ENCODE measurements around the gene EIF3I. TPM values are rescaled to one million over a fixed set of nuclear protein-coding genes. Genes with fewer than 3 reads are reported as not detected.

Gene EIF3I
- total and polyA plus RNA-seq, 2 of the 13 experiments (the other 11 are each of a cell fraction or from before 2014, with no cell fraction given) = 210 to 223 TPM

- TF ChIP-seq MNT (IDR thresholded peaks at IDR 0.05) = no peak
- no peak for TF ChIP-seq ZNF713 (CRISPR knock-in tag; IDR thresholded peaks at IDR 0.05)
- TF ChIP-seq ZKSCAN1 (IDR thresholded peaks at IDR 0.05; ENCODE audit: low read length) = peak; percentile 54; the same call in 1 of the 2 replicates
- no peak for TF ChIP-seq GATAD2A (CRISPR knock-in tag; IDR thresholded peaks at IDR 0.05)
- no peak for TF ChIP-seq GATA4 (IDR thresholded peaks at IDR 0.05; ENCODE audit: borderline replicate concordance, low read depth)
- TF ChIP-seq CREBL2 (CRISPR knock-in tag; IDR thresholded peaks at IDR 0.05; ENCODE audit: borderline replicate concordance) = no peak
- no peak for TF ChIP-seq KDM5A (IDR thresholded peaks at IDR 0.05; ENCODE audit: borderline replicate concordance, low read length)
- peak; percentile 42; the same call in 1 of the 2 replicates for TF ChIP-seq RXRB (CRISPR knock-in tag; IDR thresholded peaks at IDR 0.05; ENCODE audit: borderline replicate concordance)
- no peak for TF ChIP-seq ATF6 (CRISPR knock-in tag; conservative IDR thresholded peaks at IDR 0.05)
- no peak for TF ChIP-seq CEBPB (IDR thresholded peaks at IDR 0.05; ENCODE audit: borderline replicate concordance, low read depth, low read length)
- TF ChIP-seq ZNF549 (CRISPR knock-in tag; IDR thresholded peaks at IDR 0.05) = no peak
- TF ChIP-seq HMGXB4 (CRISPR knock-in tag; IDR thresholded peaks at IDR 0.05; ENCODE audit: borderline replicate concordance in 1 of 2, low read depth in 1 of 2) = peak; percentile 66 to 85; a peak in 3 of 4 replicates
- no peak for TF ChIP-seq JUND (CRISPR knock-in tag; IDR thresholded peaks at IDR 0.05)
- TF ChIP-seq LBX2 (CRISPR knock-in tag; IDR thresholded peaks at IDR 0.05; ENCODE audit: borderline replicate concordance) = no peak
- no peak for TF ChIP-seq HNRNPUL1 (IDR thresholded peaks at IDR 0.05; ENCODE audit: low read depth, low read length)
- TF ChIP-seq SPEN (CRISPR knock-in tag; IDR thresholded peaks at IDR 0.05; ENCODE audit: low read depth) = peak; percentile 70
- no peak for TF ChIP-seq ZMAT3 (CRISPR knock-in tag; conservative IDR thresholded peaks at IDR 0.05)
- no peak for TF ChIP-seq ZNF660 (CRISPR knock-in tag; IDR thresholded peaks at IDR 0.05; ENCODE audit: borderline replicate concordance, low read depth)
- TF ChIP-seq STAG1 (CRISPR knock-in tag; IDR thresholded peaks at IDR 0.05) = peak; percentile 68
- TF ChIP-seq MAZ (IDR thresholded peaks at IDR 0.05; ENCODE audit: borderline replicate concordance, low read depth, low read length) = no peak
- peak; percentile 72 for TF ChIP-seq MAZ (CRISPR knock-in tag; IDR thresholded peaks at IDR 0.05; ENCODE audit: low read depth)
- TF ChIP-seq ZNF552 (CRISPR knock-in tag; IDR thresholded peaks at IDR 0.05; ENCODE audit: borderline replicate concordance) = no peak
- TF ChIP-seq EED (CRISPR knock-in tag; IDR thresholded peaks at IDR 0.05) = no peak
- no peak for TF ChIP-seq ZNF567 (CRISPR knock-in tag; IDR thresholded peaks at IDR 0.05; ENCODE audit: borderline replicate concordance)
Observed at GRCh38 chr1:32247983-32248889, 26.0 kb downstream of the EIF3I start (continued).

All from HepG2 (cell line).